Kidney epithelial cell (primary cell): ENCODE measurements around the gene PELI2. TPM values are rescaled to one million over a fixed set of nuclear protein-coding genes. Genes with fewer than 3 reads are reported as not detected.

ENCODE experiments used
- DNase-seq: peaks from one replicate; pipeline ENCODE4 v3.0.0-alpha.2; 2010; ENCODE audit warnings: low read depth
- H3K27me3 ChIP-seq: 2 replicates; pipeline ENCODE4 v1.6.0; 2011; ENCODE audit warnings: low read length; ENCODE audit not compliant: control insufficient read depth, insufficient read depth
- H3K36me3 ChIP-seq: 2 replicates; pipeline ENCODE4 v1.5.1; 2011; ENCODE audit warnings: low read length; ENCODE audit not compliant: control insufficient read depth, insufficient read depth
- H3K4me3 ChIP-seq: 2 replicates; pipeline ENCODE4 v1.5.1; 2011; ENCODE audit warnings: low read depth, mild to moderate bottlenecking, control low read depth, low read length
- total RNA-seq: library from RNA; depleted of rRNA; stranded (reverse); fragments of >200 nt; gene quantifications from 2 replicates; pipeline ENCODE4 v1.2.3, GENCODE V29; 2015
- TF ChIP-seq, protein P1 (sequence below): IDR thresholded peaks from 2 replicates; pipeline ENCODE4 v1.5.1; 2011; ENCODE audit warnings: mild to moderate bottlenecking, moderate library complexity, low read length, control low read depth, inconsistent platforms; ENCODE audit not compliant: insufficient read depth, poor library complexity, severe bottlenecking

The PELI2 gene
- total RNA-seq, 1 donor from 2014 or later: 4.8 TPM

DNA sequence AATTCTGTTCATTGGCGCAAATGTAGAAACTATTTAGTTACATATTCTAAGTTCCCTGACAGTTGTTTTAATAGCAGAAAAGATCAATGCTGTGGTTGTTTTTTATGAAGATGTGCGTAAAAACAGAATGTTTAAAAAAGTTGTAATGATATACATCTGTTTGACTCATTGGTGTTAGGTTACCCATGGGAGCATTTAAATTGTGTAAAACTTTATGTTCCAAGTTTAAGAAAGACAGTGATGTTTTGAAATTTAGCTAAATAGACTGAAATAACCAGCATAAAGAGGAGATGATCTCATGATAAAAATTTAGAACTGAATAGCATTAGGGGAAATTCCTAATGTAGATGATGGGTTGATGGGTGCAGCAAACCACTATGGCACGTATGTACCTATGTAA lies 3.6 kb downstream of the PELI2 start:
- TF ChIP-seq, protein P1, sequence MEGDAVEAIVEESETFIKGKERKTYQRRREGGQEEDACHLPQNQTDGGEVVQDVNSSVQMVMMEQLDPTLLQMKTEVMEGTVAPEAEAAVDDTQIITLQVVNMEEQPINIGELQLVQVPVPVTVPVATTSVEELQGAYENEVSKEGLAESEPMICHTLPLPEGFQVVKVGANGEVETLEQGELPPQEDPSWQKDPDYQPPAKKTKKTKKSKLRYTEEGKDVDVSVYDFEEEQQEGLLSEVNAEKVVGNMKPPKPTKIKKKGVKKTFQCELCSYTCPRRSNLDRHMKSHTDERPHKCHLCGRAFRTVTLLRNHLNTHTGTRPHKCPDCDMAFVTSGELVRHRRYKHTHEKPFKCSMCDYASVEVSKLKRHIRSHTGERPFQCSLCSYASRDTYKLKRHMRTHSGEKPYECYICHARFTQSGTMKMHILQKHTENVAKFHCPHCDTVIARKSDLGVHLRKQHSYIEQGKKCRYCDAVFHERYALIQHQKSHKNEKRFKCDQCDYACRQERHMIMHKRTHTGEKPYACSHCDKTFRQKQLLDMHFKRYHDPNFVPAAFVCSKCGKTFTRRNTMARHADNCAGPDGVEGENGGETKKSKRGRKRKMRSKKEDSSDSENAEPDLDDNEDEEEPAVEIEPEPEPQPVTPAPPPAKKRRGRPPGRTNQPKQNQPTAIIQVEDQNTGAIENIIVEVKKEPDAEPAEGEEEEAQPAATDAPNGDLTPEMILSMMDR: no peak
- no peak overlapping the region for H3K4me3 ChIP-seq
- no peaks in the 10 kb centered on the region for H3K36me3 ChIP-seq
- no peaks in the 10 kb centered on the region for H3K27me3 ChIP-seq
- no peak for DNase-seq

DNA sequence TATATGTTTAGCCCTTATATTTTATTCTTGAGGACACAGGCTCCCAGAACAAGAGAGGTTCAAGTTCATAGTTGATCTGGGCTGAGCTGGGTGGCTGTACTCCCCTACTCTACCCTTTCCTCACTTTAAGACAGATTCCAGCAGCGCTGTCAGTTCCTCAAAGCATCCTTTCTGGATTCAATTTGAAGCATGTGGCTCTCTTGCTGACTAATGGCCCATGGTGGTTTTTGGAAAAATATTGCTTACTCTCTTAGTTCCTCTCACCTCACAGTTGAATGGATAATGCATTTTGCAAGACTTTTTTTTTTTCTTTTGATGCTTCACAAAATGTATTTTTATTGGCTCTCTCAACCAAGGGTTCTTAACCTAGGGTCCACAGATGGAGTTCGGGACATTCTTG lies 4.1 kb downstream of the PELI2 start:
- Histone ChIP-seq H3K36me3 (no peaks in the 10 kb centered on the region), H3K27me3 (no peaks in the 10 kb centered on the region), H3K4me3 (no peak overlapping the region)
- TF ChIP-seq, protein P1: no peak
- DNase-seq: no peak

- Histone ChIP-seq H3K36me3 (no peaks in the 10 kb centered on the region), H3K4me3 (no peak overlapping the region), H3K27me3 (no peaks in the 10 kb centered on the region)
- TF ChIP-seq, protein P1: no peak
- no peak for DNase-seq
Measured at GRCh38 chr14:56124327-56124726, 6.1 kb downstream of the PELI2 start.

GRCh38 chr14:56125772-56126636 lies 7.8 kb downstream of the PELI2 start:
- no peaks in the 10 kb centered on the region for H3K36me3 ChIP-seq
- H3K4me3 ChIP-seq: no peak overlapping the region
- TF ChIP-seq, protein P1: no peak
- no peak for DNase-seq
- H3K27me3 ChIP-seq: no peaks in the 10 kb centered on the region

- H3K4me3 ChIP-seq: no peak overlapping the region
- TF ChIP-seq, protein P1: no peak
- DNase-seq: no peak
- no peaks in the 10 kb centered on the region for H3K36me3 ChIP-seq
- no peaks in the 10 kb centered on the region for H3K27me3 ChIP-seq
Measured at GRCh38 chr14:56126637-56126913, 8.4 kb downstream of the PELI2 start.

DNA sequence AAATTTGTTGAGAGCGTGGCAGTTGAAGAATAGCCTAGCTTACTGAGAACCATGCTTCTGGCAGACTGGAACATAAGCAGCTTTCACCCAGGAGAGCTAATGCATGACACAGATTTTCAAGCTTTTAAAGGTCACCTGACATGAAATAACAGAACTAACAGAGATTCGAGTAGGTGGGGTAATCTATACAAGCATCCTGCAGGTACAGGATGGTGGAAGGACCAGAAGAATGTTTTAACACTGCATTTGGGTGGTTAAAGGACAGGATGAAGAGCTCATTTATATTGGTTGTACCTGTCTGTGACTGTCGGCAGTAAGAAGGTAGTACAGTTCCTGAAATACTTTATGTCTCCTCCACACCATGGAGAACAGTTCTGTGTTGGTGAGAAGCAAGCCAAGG lies 8.9 kb downstream of the PELI2 start:
- no peak overlapping the region for H3K4me3 ChIP-seq
- no peak for DNase-seq
- no peaks in the 10 kb centered on the region for H3K27me3 ChIP-seq
- H3K36me3 ChIP-seq: no peaks in the 10 kb centered on the region
- TF ChIP-seq, protein P1: no peak
